Endodermal cell (in vitro differentiated cells): ENCODE measurements around the gene TNK2. TPM values are rescaled to one million over a fixed set of nuclear protein-coding genes. Genes with fewer than 3 reads are reported as not detected.
A peak's percentile ranks its signal among the peaks of the same experiment; 100 is the strongest.

Source experiments
- DNase-seq: peaks from one replicate; pipeline ENCODE4 v3.0.0-alpha.2; 2017
- H3K27ac ChIP-seq: 2 replicates; pipeline ENCODE4 v1.5.1; 2013; ENCODE audit warnings: mild to moderate bottlenecking, low read depth, low read length, moderate library complexity
- H3K27me3 ChIP-seq: 2 replicates; pipeline ENCODE4 v1.6.1; 2013; ENCODE audit warnings: mild to moderate bottlenecking, low read length, moderate library complexity; ENCODE audit not compliant: insufficient read depth, control insufficient read depth, poor library complexity, severe bottlenecking
- H3K36me3 ChIP-seq: 2 replicates; pipeline ENCODE4 v1.7.0; 2013; ENCODE audit warnings: mild to moderate bottlenecking, low read length, moderate library complexity; ENCODE audit not compliant: control insufficient read depth, insufficient read depth
- H3K4me1 ChIP-seq: one replicate; pipeline ENCODE4 v1.7.0; 2013; ENCODE audit warnings: low read length; ENCODE audit not compliant: control insufficient read depth, insufficient read depth
- H3K4me3 ChIP-seq: 2 replicates; pipeline ENCODE4 v1.5.1; 2013; ENCODE audit warnings: mild to moderate bottlenecking, low read length, moderate library complexity
- H3K9ac ChIP-seq: 2 replicates; pipeline ENCODE4 v1.6.1; 2013; ENCODE audit warnings: mild to moderate bottlenecking, low read length, moderate library complexity; ENCODE audit not compliant: poor library complexity, severe bottlenecking; ENCODE audit errors: extremely low read depth
- H3K9me3 ChIP-seq: 2 replicates; pipeline ENCODE4 v1.6.1; 2013; ENCODE audit warnings: mild to moderate bottlenecking, low read length, moderate library complexity; ENCODE audit not compliant: control insufficient read depth
- H3K27ac Mint-ChIP-seq: 2 replicates; pipeline ENCODE4 v1.8.0; 2020; ENCODE audit warnings: mixed read lengths
- H3K27me3 Mint-ChIP-seq: 2 replicates; pipeline ENCODE4 v1.8.0; 2021; ENCODE audit warnings: mild to moderate bottlenecking, mixed read lengths; ENCODE audit not compliant: insufficient read depth
- H3K36me3 Mint-ChIP-seq: 2 replicates; pipeline ENCODE4 v1.8.0; 2020; ENCODE audit warnings: low read depth, mixed read lengths
- H3K4me1 Mint-ChIP-seq: 2 replicates; pipeline ENCODE4 v1.8.0; 2020; ENCODE audit warnings: mixed read lengths
- H3K4me3 Mint-ChIP-seq: 2 replicates; pipeline ENCODE4 v1.8.0; 2020; ENCODE audit warnings: mild to moderate bottlenecking, moderate library complexity, mixed read lengths
- H3K9me3 Mint-ChIP-seq: 2 replicates; pipeline ENCODE4 v1.8.0; 2020; ENCODE audit warnings: mild to moderate bottlenecking, mixed read lengths
- WGBS, 2 experiments: methylation state at CpG; one replicate each; pipeline versions ENCODE4 v1.1.5 to v1.1.7; 2013; ENCODE audit warnings: missing lambda C conversion rate in 2 of 2, mixed read lengths in 1 of 2; ENCODE audit not compliant: insufficient coverage in 1 of 2, insufficient read length in 1 of 2; 5-methylcytosine and 5-hydroxymethylcytosine counted together
- total RNA-seq, 2 donors: library from RNA; stranded (reverse); fragmentation: NEBNext Ultra II Directional in 1 of 2; extraction: Animal tissue kit (Norgen Biotek cat#: 25700) in 1 of 2; gene quantifications; 2 replicates in 1 of 2; 3 replicates in 1 of 2; pipeline ENCODE4 v1.2.1, GENCODE V29; 2021
- TF ChIP-seq, protein P1 (sequence below): fragments of 200-600 bp; sonication (generic); conservative IDR thresholded peaks from 2 replicates; pipeline ENCODE4 v1.5.0; 2021; ENCODE audit warnings: antibody characterized with exemption, mild to moderate bottlenecking

The TNK2 gene
- total RNA-seq, 2 donors from 2014 or later: 53.2 to 85.7 TPM

DNA sequence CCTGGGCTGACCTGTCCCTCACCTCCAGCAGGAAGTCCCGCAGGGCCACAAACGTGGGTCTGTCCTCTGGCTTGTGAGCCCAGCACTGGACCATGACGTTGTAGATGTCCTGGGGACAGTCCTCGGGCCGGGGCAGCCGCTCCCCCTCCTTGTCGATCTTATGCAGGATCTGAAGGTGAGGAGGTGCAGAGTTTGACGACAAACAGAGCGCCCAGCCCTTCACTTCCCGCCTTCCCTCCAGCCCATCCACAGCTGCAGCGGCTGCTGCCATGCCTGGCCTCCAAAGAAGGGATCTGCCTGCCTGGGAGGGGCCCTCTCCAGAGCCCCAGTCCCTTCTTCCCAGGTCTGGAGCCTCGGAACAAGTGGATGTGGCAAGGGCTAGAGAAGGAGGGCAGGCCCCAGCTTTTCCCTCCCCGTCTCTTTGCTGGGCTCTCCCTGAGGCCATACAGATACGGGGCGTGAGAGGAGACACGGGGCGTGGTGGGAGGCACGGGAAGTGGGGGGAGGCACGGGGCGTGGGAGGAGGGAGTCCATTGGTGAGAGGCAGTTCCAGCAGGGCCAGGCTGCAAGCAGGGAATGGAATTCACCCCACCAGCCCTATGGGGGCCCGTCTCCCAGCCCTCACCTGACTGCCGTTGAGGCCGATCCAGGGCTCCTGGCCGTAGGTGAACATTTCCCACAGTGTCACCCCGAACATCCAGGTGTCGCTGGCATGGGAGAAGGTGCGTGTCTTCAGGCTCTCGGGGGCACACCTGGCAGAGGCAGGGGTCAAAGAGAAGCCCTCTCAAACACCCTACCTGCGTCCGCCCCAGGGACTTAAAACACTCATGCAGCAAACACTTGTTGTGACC is 29.7 kb downstream of the TNK2 start:
- H3K4me3 Mint-ChIP-seq: no peak overlapping the region
- H3K27me3 Mint-ChIP-seq: no peaks in the 10 kb centered on the region
- no peaks in the 10 kb centered on the region for H3K9me3 ChIP-seq

DNA sequence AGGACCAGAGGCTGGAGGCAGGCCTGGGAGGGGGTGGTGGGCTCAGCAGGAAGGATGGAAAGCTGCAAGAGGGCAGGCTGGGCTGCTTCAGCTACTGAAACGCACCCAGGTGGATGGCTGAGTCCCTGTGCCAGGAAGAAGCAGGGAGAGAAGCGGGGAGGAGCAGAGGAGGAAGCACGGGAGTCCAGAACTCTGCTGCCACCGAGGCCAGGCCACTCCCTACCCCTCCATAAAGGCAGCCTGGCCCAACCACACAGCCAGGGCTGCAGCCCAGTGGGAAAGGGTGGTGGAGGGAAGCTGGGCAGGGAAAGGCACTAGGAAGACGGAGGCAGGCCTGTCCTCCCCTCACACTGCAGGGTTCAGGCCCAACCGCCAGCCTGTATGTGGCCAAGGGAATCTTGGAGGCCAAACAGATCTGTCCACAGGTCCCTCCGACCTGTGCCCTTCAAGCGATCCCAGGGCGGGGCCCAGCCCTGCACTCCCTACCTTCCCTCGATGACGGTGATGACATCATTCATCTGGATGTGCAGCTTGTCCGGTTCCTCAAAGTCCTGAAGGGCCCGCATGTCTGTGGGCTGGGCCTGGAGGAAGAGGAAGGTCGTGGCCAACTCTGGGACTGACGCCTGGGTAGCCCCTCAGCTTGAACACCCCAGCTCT is 30.5 kb downstream of the TNK2 start:
- H3K27me3 ChIP-seq: no peaks in the 10 kb centered on the region
- no peaks in the 10 kb centered on the region for H3K27me3 Mint-ChIP-seq
- H3K9me3 ChIP-seq: no peaks in the 10 kb centered on the region
- H3K9ac ChIP-seq: no peak overlapping the region
- H3K4me1 ChIP-seq: no peaks in the 10 kb centered on the region
- TF ChIP-seq, protein P1, sequence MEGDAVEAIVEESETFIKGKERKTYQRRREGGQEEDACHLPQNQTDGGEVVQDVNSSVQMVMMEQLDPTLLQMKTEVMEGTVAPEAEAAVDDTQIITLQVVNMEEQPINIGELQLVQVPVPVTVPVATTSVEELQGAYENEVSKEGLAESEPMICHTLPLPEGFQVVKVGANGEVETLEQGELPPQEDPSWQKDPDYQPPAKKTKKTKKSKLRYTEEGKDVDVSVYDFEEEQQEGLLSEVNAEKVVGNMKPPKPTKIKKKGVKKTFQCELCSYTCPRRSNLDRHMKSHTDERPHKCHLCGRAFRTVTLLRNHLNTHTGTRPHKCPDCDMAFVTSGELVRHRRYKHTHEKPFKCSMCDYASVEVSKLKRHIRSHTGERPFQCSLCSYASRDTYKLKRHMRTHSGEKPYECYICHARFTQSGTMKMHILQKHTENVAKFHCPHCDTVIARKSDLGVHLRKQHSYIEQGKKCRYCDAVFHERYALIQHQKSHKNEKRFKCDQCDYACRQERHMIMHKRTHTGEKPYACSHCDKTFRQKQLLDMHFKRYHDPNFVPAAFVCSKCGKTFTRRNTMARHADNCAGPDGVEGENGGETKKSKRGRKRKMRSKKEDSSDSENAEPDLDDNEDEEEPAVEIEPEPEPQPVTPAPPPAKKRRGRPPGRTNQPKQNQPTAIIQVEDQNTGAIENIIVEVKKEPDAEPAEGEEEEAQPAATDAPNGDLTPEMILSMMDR: no peak
- 80 to 96% methylated on average over 1 to 14 of the region's 15 CpGs for WGBS, 2 experiments
- H3K9me3 Mint-ChIP-seq: no peaks in the 10 kb centered on the region
- no peak overlapping the region for H3K27ac Mint-ChIP-seq
- peaks cover 16% of the 10 kb centered on the region for H3K36me3 Mint-ChIP-seq
- no peak for DNase-seq
- no peak overlapping the region for H3K4me3 Mint-ChIP-seq
- no peaks in the 10 kb centered on the region for H3K4me1 Mint-ChIP-seq
- no peak overlapping the region for H3K4me3 ChIP-seq
- H3K36me3 ChIP-seq: peaks cover 19% of the 10 kb centered on the region
- no peak overlapping the region for H3K27ac ChIP-seq

More for the DNA sequence above, 29.7 kb downstream of the TNK2 start:
- TF ChIP-seq, protein P1: no peak
- no peak overlapping the region for H3K27ac ChIP-seq
- H3K36me3 Mint-ChIP-seq: peaks cover 20% of the 10 kb centered on the region
- H3K4me3 ChIP-seq: no peak overlapping the region
- peak overlapping the region; percentile 55 for H3K27ac Mint-ChIP-seq
- H3K9me3 Mint-ChIP-seq: no peaks in the 10 kb centered on the region
- no peaks in the 10 kb centered on the region for H3K4me1 Mint-ChIP-seq
- H3K9ac ChIP-seq: no peak overlapping the region
- DNase-seq: no peak
- peaks cover 23% of the 10 kb centered on the region for H3K36me3 ChIP-seq
- H3K27me3 ChIP-seq: no peaks in the 10 kb centered on the region
- 93 to 94% methylated on average over 21 to 30 of the region's 30 CpGs for whole genome bisulfite sequencing, 2 experiments
- no peaks in the 10 kb centered on the region for H3K4me1 ChIP-seq

DNA sequence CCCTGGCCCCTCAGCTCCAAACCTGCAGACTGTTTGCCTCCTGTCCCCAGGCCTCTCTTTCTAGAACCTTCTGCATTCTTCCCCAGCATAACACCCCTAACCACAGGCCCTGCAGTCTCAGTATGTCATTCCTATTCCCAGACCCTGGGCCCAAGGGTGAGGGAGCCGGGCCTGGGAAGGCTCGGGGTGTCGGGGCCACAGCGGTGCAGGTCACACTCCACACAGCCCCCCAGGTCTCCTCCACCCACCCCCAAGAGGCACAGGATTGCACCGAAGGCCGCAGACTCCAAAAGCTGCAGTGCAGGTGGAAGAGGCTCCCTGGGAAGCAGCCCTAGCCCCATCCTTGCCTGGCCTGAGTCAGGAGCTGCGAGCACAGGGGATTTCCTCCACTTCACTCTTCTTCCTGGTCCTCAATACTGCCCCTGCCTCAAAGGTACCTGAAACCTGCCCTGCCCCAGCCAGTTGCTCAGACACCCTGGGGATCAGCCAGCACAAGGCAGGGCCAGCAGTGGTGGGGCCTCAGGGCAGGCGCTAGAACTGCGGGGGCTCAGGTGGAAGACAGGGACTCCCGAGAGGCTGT is 31.1 kb downstream of the TNK2 start:
- no peak overlapping the region for H3K9ac ChIP-seq
- no peak overlapping the region for H3K27ac Mint-ChIP-seq
- no peak overlapping the region for H3K4me3 Mint-ChIP-seq
- H3K4me1 ChIP-seq: no peaks in the 10 kb centered on the region
- no peak overlapping the region for H3K27ac ChIP-seq
- no peaks in the 10 kb centered on the region for H3K9me3 Mint-ChIP-seq
- no peaks in the 10 kb centered on the region for H3K27me3 ChIP-seq
- 95 to 100% methylated on average over 3 to 10 of the region's 10 CpGs for WGBS, 2 experiments
- no peaks in the 10 kb centered on the region for H3K4me1 Mint-ChIP-seq
- no peak overlapping the region for H3K4me3 ChIP-seq
- peaks cover 19% of the 10 kb centered on the region for H3K36me3 ChIP-seq
- peaks cover 16% of the 10 kb centered on the region for H3K36me3 Mint-ChIP-seq
- no peaks in the 10 kb centered on the region for H3K27me3 Mint-ChIP-seq
- DNase-seq: no peak
- TF ChIP-seq, protein P1: no peak
- no peaks in the 10 kb centered on the region for H3K9me3 ChIP-seq
